Activated T-cell treated with anti-CD3 and anti-CD28 coated beads, Interleukin-2, amount 50 U/mL, for 4 hours (primary cell): ENCODE measurements around the gene ZBTB42. TPM values are rescaled to one million over a fixed set of nuclear protein-coding genes. Genes with fewer than 3 reads are reported as not detected.
"Not testable (repeated sequence)": the region's sequence is repeated elsewhere in the genome, so short reads cannot be mapped to it uniquely, and the experiment has no call there.

Experiments
- ATAC-seq, 2 donors: fragments of 200-7000 bp; cut with Tn5 transposase; one replicate each; pipeline ENCODE4 v1.10.0; 2021
- DNase-seq: peaks from one replicate; pipeline ENCODE4 v3.0.0-alpha.2; 2020
- H3K27me3 Mint-ChIP-seq: one replicate; pipeline ENCODE4 v1.8.0; 2021; ENCODE audit warnings: low read depth, mixed read lengths
- H3K36me3 Mint-ChIP-seq: one replicate; pipeline ENCODE4 v1.8.0; 2022; ENCODE audit warnings: mixed read lengths; ENCODE audit not compliant: insufficient read depth
- H3K4me1 Mint-ChIP-seq: one replicate; pipeline ENCODE4 v1.8.0; 2021; ENCODE audit warnings: low read depth, mixed read lengths
- H3K4me3 Mint-ChIP-seq: one replicate; pipeline ENCODE4 v1.8.0; 2021; ENCODE audit warnings: mild to moderate bottlenecking, moderate library complexity, mixed read lengths
- H3K9me3 Mint-ChIP-seq: one replicate; pipeline ENCODE4 v1.8.0; 2021; ENCODE audit warnings: mixed read lengths
- total RNA-seq, 3 donors: library from RNA; stranded (reverse); gene quantifications; one replicate each; pipeline ENCODE4 v1.2.1, GENCODE V29; 2021

Gene ZBTB42
- total RNA-seq, 3 donors from 2014 or later: 3.6 to 4.1 (median 4.0) TPM

DNA sequence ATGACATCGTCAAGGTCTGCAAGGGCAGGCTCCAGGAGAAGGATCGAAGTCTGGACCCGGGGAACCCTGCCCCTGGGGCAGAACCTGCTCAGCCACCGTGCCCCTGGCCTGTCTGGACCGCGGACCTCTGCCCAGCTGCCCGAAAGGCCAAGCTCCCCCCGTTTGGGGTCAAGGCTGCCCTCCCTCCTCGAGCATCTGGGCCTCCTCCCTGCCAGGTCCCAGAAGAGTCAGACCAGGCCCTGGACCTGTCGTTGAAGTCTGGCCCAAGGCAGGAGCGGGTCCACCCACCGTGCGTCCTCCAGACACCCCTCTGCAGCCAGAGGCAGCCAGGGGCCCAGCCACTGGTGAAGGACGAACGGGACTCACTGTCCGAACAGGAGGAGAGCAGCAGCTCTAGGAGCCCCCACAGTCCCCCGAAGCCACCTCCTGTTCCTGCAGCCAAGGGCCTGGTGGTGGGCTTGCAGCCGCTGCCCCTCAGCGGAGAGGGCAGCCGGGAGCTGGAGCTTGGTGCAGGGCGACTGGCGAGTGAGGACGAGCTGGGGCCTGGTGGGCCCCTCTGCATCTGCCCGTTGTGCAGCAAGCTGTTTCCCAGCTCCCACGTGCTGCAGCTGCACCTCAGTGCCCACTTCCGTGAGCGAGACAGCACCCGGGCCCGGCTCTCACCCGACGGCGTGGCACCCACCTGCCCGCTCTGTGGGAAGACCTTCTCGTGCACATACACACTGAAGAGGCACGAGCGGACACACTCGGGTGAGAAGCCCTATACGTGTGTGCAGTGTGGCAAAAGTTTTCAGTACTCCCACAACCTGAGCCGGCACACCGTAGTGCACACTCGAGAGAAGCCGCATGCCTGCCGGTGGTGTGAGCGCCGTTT, 856 bp downstream of the ZBTB42 start:
- Mint-ChIP-seq H3K27me3 (no peaks in the 10 kb centered on the region), H3K36me3 (no peaks in the 10 kb centered on the region), H3K4me1 (peaks cover 22% of the 10 kb centered on the region), H3K9me3 (no peaks in the 10 kb centered on the region), H3K4me3 (peak overlapping the region; percentile 84)
- ATAC-seq (no peak), DNase-seq (no peak)

DNA sequence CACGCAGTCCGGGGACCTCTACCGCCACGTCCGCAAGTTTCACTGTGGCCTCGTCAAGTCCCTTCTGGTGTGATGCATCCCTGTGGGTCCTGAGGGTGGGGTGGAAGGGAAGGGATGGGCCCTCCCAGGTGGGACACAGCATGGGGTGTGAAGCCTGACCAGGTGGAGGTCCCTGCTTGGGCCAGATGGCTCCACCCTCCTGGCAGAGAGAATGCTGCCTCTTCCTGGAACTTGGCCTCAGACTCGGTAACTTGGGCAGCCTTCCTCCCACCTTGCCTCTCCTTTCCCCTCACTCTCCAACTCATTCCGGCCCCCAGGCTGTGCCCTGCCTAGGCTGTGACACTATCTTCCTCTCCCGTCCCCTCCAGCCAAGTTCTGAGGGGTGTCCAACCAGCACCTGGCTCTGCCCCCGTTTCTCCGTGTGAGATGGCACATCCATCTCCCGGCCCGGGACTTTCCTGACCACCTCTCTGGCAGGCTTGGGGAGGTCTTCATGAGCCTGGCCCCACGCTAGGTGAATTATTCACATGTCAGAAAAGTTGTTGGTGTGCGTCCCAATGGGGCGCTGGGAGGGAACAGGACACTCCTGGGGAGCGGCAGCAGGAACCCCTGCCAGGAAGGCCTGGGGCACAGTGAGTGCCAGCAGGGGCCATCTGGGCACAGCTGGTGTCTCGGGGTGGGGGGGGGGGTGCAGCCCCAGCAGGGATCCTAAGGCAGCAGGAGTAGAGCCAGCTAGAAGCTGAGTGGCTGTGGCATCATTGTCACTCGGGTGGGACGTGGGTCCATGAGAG, 1.7 kb downstream of the ZBTB42 start:
- Mint-ChIP-seq H3K27me3 (no peaks in the 10 kb centered on the region), H3K9me3 (no peaks in the 10 kb centered on the region), H3K36me3 (no peaks in the 10 kb centered on the region), H3K4me1 (peaks cover 19% of the 10 kb centered on the region), H3K4me3 (peak overlapping the region; percentile 49)
- no peak for ATAC-seq
- DNase-seq: no peak

DNA sequence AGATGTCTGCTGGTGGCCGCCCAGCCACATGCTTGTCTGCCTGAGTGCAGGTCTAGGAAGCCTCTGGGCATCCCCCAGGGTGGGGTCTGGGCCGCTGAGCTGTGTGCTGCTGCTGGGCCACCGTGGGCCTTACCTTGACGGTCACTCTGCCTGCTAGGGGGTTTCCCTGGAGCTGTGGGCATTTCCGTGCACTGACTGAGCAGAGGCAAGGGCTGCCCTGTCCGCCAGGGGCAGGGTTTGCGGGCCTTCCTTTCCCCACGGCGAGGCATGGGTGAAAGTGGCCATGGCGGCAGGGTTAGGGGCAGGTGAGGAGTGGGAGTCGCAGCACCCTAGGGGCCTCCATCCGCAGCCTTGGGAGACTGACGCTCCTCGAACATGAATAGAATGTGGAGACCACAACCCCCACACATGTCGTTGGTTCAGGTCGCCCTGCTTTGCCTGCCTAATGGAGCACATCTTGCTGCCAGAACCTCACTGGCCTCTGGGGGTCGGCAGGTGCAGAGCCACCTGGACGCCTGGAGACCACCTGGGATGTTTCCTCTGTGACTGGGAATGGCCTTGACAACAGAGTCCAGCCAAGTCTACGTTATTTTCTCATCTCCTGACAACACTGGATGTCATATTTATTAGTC, 2.5 kb downstream of the ZBTB42 start:
- Mint-ChIP-seq H3K9me3 (no peaks in the 10 kb centered on the region), H3K4me1 (peaks cover 19% of the 10 kb centered on the region), H3K36me3 (no peaks in the 10 kb centered on the region), H3K4me3 (no peak overlapping the region), H3K27me3 (no peaks in the 10 kb centered on the region)
- ATAC-seq (no peak), DNase-seq (no peak)

DNA sequence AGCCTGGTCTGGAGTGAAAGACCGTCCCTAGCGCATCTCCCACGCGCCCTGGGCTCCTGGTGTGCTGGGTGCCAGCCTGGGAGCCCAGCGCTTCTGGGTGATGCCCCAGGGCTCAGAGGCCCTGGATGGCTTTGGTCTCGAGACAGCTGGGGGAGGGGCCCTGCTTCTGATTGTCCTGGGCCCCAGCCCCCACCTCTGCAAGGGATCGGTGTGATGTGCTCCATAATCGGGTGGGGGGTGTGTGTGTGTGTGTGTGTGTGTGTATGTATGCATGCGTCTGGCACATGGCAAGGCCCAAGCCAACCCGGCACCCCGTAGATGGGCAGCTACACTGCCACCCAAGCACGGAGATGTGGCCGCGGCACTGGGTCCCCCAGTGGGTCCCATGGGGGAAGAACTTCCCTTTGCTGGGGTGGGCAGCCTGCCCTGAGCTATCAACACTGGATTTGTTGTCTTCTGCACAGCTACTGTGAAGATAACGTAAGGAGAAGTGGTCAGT, 3.1 kb downstream of the ZBTB42 start:
- no peak for DNase-seq
- no peak for ATAC-seq
- H3K36me3 Mint-ChIP-seq: no peaks in the 10 kb centered on the region
- no peak overlapping the region for H3K4me3 Mint-ChIP-seq
- no peaks in the 10 kb centered on the region for H3K27me3 Mint-ChIP-seq
- H3K9me3 Mint-ChIP-seq: no peaks in the 10 kb centered on the region
- peaks cover 19% of the 10 kb centered on the region for H3K4me1 Mint-ChIP-seq

DNA sequence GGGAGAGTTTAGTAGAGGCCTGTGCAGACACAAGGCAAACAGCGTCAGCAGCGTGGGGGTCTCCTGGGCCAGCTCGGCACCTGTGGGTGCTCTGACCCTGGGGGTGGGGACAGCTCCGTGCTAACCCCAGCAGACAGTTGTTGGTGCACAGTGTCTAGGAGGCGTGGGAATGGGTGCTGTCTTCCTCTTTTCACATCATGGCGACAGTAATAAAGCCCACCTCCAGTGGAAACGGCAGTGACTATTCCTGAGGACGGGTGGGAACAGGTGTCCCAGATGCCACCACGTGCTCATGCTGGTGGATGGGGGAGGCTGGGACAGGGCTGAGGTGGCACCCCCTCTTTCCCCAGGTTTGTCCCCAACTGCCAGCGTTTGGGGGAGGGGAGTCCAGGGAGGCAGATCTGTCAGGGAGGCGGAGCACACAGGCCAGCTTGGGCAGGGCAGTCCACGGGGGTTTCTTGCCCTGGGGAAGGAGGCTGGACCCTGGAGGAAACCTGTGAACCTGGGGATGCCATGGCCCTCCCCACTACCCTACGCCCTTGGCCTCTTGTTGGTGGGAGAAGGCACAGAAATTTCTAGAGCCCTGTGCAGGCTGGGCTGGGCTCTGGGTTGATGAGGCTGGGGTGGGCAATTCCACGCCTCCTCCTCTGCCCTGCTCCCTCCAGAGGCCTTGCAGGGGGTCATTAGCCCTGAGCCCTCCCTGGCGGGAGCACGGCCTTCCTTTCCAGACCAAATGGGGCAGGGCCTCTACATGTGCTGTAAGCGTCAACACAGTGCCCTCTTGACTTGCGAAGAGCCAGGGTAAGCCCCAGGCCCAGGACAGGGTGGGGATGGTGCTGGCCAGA, 3.8 kb downstream of the ZBTB42 start:
- Mint-ChIP-seq H3K36me3 (no peaks in the 10 kb centered on the region), H3K9me3 (no peaks in the 10 kb centered on the region), H3K4me3 (no peak overlapping the region), H3K27me3 (no peaks in the 10 kb centered on the region), H3K4me1 (peaks cover 15% of the 10 kb centered on the region)
- DNase-seq (no peak), ATAC-seq (no peak)

DNA sequence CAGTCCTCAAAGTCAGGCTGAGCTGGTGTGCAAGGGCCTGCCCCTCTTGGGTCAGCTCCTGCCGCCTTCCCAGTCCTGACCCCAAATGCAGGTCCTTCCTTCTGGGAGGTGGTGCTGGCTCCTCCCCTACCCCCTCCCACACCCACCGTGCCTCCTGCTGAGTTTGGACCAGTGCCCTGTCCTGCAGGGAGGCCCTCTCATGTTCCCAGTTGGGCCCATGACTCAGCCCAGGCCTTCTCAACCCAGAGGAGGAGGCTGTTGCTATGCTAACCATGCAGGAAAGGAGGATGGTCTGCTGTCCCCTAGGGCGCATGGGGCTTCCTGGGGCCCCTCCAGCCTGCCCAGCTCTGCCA, 4.4 kb downstream of the ZBTB42 start:
- Mint-ChIP-seq H3K9me3 (no peaks in the 10 kb centered on the region), H3K27me3 (no peaks in the 10 kb centered on the region), H3K4me3 (no peak overlapping the region), H3K4me1 (peaks cover 13% of the 10 kb centered on the region), H3K36me3 (no peaks in the 10 kb centered on the region)
- DNase-seq (no peak), ATAC-seq (no peak)

DNA sequence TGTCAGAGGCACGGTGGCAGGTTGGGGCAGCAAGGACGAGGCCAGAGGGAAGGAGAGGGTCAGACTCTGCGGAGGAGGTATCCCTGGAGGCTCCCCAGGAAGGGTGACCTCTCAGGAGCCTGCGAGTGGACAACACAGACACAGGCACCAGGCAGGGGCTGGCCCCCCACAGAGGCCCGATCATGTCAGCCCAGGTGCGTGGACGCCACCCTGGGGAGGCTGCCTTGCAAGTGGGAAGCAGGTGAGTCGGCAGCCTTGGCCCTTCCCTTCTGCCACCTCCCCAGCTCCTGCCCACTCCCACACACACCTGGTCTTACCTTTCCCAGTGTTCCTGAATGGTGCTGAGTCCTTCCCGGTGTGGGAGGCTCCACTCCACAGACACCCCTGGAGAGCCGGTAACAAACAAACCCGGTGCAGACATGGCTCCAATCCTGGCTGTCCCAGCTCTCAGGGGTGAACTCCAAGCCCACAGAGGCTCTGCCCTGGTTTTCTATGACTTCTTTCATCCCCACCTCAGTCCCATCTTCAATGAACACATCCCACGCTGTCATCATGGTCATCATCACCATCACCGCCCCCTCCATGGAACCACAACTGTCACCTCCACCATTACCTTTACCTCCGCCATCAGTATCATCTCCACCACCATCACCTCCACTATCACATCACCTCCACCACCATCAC, 5.2 kb downstream of the ZBTB42 start:
- no peak for DNase-seq
- Mint-ChIP-seq H3K9me3 (no peaks in the 10 kb centered on the region), H3K27me3 (no peaks in the 10 kb centered on the region), H3K4me3 (no peak overlapping the region), H3K36me3 (no peaks in the 10 kb centered on the region), H3K4me1 (peaks cover 13% of the 10 kb centered on the region)
- no peak for ATAC-seq

DNA sequence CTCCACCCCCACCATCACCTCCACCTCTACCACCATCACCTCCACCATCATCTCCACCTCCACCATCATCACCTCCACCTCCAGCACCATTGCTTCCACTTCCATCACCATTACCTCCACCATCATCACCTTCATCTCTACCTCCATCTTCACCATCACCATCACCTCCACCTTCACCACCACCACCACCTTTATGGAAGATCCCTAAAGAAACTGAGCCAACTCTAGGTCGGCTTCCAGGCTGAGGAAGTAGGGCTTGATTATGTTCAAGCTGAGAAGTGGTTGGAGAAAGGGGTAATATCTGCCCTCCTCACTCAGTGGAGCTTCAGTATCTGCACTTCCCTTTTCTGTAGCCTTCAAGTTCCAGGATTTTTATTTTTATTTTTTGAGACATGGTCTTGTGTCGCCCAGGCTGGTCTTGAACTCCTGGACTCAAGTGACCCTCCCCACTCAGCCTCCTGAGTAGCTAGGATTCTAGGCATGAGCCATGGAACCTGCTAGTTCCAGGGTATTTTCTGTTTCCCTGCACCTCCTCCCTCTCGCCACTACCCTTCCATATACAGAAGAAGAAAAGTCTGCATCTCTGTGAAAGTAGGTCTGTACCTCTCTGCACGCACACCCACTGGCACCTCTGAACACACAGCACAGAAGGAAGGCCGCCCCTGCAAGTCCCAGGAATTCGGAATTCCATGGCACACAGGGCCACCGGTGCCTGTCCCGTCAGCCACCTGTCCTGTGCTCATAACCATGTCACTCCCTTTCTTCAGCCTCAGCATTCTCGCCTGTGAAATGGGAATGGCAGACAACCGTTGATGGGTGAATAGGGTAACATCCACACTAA, 5.9 kb downstream of the ZBTB42 start:
- H3K36me3 Mint-ChIP-seq: no peaks in the 10 kb centered on the region
- H3K9me3 Mint-ChIP-seq: no peaks in the 10 kb centered on the region
- H3K4me3 Mint-ChIP-seq: no peak overlapping the region
- H3K4me1 Mint-ChIP-seq: peaks cover 7% of the 10 kb centered on the region
- no peaks in the 10 kb centered on the region for H3K27me3 Mint-ChIP-seq
- no peak for ATAC-seq
- no peak for DNase-seq

DNA sequence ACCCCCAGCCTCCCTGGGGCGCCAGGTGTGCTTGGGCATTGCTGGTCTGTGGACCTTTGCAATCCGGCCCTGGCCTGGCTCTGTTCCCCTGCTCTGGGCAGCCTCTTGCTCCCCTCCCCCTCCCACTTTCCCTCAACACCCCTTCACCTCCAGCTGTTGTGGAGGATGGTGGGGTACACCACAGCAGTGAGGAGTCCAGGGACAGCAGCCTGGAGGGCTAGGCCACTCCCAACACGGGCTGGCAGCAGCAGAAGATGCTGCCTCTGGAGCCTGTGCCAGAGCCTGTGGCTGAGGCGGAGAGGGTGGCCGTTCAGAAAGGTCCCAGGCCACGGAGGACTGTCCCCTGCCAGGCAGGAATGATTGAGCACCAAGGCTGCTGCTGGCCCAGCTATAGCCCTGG, 7.6 kb downstream of the ZBTB42 start:
- H3K9me3 Mint-ChIP-seq: no peaks in the 10 kb centered on the region
- H3K36me3 Mint-ChIP-seq: no peaks in the 10 kb centered on the region
- DNase-seq (no peak), ATAC-seq (no peak)
- no peaks in the 10 kb centered on the region for H3K27me3 Mint-ChIP-seq
- H3K4me3 Mint-ChIP-seq: no peak overlapping the region
- no peaks in the 10 kb centered on the region for H3K4me1 Mint-ChIP-seq

DNA sequence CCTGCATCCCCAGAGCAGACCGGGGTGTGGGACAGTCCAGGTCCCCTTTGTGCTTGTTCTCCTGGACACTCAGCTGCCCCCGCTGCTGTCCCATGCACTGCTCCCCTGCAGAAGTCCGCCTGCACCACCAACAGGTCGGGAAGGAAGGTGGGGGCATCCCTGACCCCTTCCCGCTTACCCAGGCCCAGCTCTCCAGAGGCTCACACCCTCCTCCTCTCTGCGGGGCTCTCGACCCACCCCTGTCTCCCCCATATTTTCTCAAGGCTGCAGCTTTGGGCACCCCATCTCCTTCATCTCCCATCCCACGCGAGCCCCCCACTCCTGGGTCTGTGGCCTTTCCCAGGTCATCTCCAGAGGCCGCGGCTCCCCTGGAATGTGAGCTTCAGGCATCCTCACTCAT, 9.4 kb downstream of the ZBTB42 start:
- ATAC-seq (no peak), DNase-seq (no peak)
- H3K9me3 Mint-ChIP-seq: no peaks in the 10 kb centered on the region
- H3K27me3 Mint-ChIP-seq: no peaks in the 10 kb centered on the region
- H3K36me3 Mint-ChIP-seq: no peaks in the 10 kb centered on the region
- H3K4me3 Mint-ChIP-seq: no peak overlapping the region
- H3K4me1 Mint-ChIP-seq: peaks cover 8% of the 10 kb centered on the region

DNA sequence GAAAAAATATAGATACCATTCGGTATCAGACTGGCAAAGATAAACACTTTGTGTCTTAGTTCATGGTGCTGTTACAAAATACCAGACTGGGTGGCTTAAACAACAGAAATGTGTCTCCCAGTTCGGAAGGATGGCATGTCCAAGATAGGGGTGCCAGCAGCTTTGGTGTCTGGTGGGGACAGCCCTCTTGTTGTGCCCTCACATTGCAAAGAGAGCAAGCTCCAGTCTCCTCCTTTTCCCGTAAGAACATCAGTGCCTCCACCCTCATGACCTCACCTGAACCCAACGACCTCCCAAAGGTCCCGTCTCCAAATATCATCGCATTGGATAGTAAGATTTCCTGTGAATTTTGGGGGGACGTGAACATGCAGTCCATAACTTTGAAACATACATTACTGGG, 12.4 kb downstream of the ZBTB42 start:
- DNase-seq: no peak
- H3K36me3 Mint-ChIP-seq: peaks cover 3% of the 10 kb centered on the region
- peaks cover 13% of the 10 kb centered on the region for H3K4me1 Mint-ChIP-seq
- no peak for ATAC-seq
- no peak overlapping the region for H3K4me3 Mint-ChIP-seq
- H3K9me3 Mint-ChIP-seq: no peaks in the 10 kb centered on the region
- no peaks in the 10 kb centered on the region for H3K27me3 Mint-ChIP-seq

DNA sequence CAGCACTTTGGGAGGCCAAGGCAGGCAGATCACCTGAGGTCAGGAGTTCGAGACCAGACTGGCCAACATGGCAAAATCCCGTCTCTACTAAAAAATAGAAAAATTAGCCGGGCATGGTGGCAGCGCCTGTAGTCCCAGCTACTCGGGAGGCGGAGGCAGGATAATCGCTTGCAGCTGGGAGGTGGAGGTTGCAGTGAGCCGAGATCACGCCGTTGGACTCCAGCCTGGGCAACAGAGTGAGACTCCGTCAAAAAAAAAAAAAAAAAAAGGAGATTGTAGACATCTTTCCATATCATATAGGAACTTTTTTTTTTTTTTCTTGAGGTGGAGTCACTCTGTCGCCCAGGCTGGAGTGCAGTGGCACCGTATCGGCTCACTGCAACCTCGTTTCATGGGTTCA, 13.8 kb downstream of the ZBTB42 start:
- H3K9me3 Mint-ChIP-seq, H3K36me3 Mint-ChIP-seq, H3K27me3 Mint-ChIP-seq, DNase-seq, ATAC-seq: not testable (repeated sequence)
- Mint-ChIP-seq H3K4me3 (peak overlapping the region; percentile 92), H3K4me1 (peaks cover 13% of the 10 kb centered on the region)

DNA sequence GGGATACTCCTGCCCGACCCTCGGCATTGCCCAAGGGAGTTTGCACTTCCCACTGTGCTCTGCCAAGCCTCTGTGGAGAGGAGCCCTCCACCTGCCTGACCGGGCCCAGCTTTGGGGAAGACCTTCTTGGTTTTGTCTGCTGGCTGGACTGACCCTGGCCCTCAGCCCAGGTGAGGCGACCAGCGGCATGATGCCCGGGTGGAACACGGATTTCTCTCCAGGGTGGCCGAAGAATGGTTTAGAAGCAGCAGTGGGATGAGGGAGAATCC, 15.6 kb downstream of the ZBTB42 start:
- Mint-ChIP-seq H3K36me3 (peaks cover 4% of the 10 kb centered on the region), H3K4me3 (peak overlapping the region; percentile 92), H3K4me1 (peaks cover 13% of the 10 kb centered on the region), H3K27me3 (no peaks in the 10 kb centered on the region), H3K9me3 (no peaks in the 10 kb centered on the region)
- ATAC-seq (no peak), DNase-seq (no peak)
